Loucy (cell line): ENCODE data around the gene STAC.

Source experiments
- H2AFZ ChIP-seq: fragments of 200-600 bp; sonication (generic); 2 replicates; pipeline ENCODE4 v1.6.0; 2016; ENCODE audit warnings: antibody characterized with exemption, mild to moderate bottlenecking, low read length, moderate library complexity
- H3F3A ChIP-seq: fragments of 200-600 bp; 2 replicates; pipeline ENCODE4 v1.6.0; 2016; ENCODE audit warnings: antibody characterized with exemption, low read depth, mild to moderate bottlenecking
- H3K27me3 ChIP-seq: fragments of 200-600 bp; sonication (generic); 2 replicates; pipeline ENCODE4 v1.6.1; 2014; ENCODE audit warnings: low read length, mild to moderate bottlenecking; ENCODE audit not compliant: insufficient read depth, poor library complexity, severe bottlenecking
- H3K36me3 ChIP-seq: fragments of 200-600 bp; sonication (generic); 2 replicates; pipeline ENCODE4 v1.6.1; 2016; ENCODE audit warnings: low read length; ENCODE audit not compliant: insufficient read depth
- H3K4me1 ChIP-seq: fragments of 200-600 bp; sonication (generic); 2 replicates; pipeline ENCODE4 v1.5.1; 2014; ENCODE audit warnings: low read length, mild to moderate bottlenecking; ENCODE audit not compliant: insufficient read depth, poor library complexity, severe bottlenecking
- H3K4me2 ChIP-seq: fragments of 200-600 bp; sonication (generic); 2 replicates; pipeline ENCODE4 v1.6.0; 2014; ENCODE audit warnings: antibody characterized with exemption, low read length, low read depth, mild to moderate bottlenecking; ENCODE audit not compliant: poor library complexity, severe bottlenecking
- H3K4me3 ChIP-seq: fragments of 200-600 bp; sonication (generic); 2 replicates; pipeline ENCODE4 v1.5.1; 2014; ENCODE audit warnings: low read length, mild to moderate bottlenecking, mixed read lengths; ENCODE audit not compliant: poor library complexity, severe bottlenecking
- H3K79me2 ChIP-seq: fragments of 200-600 bp; sonication (generic); 2 replicates; pipeline ENCODE4 v1.6.1; 2014; ENCODE audit warnings: low read length; ENCODE audit not compliant: insufficient read depth
- H3K9ac ChIP-seq: fragments of 200-600 bp; sonication (generic); 2 replicates; pipeline ENCODE4 v1.6.0; 2014; ENCODE audit warnings: mild to moderate bottlenecking, low read depth, low read length, moderate library complexity; ENCODE audit not compliant: poor library complexity, severe bottlenecking
- H3K9me2 ChIP-seq: fragments of 200-600 bp; sonication (generic); replicated peaks from 2 replicates; pipeline ENCODE4 v1.6.1; 2016; ENCODE audit warnings: low read depth, low read length, mixed read lengths
- H3K9me3 ChIP-seq: fragments of 200-600 bp; sonication (generic); 2 replicates; pipeline ENCODE4 v1.6.1; 2014; ENCODE audit warnings: mild to moderate bottlenecking, antibody characterized with exemption, low read length, low read depth; ENCODE audit not compliant: insufficient read depth
- H4K20me1 ChIP-seq: fragments of 200-600 bp; sonication (generic); 2 replicates; pipeline ENCODE4 v1.6.0; 2014; ENCODE audit warnings: antibody characterized with exemption, low read length, mild to moderate bottlenecking; ENCODE audit not compliant: insufficient read depth, poor library complexity, severe bottlenecking
- EZH2phosphoT487 ChIP-seq: fragments of 200-600 bp; IDR thresholded peaks from 2 replicates; pipeline ENCODE4 v1.6.1; 2018; ENCODE audit warnings: antibody characterized with exemption, mild to moderate bottlenecking, moderate library complexity, borderline replicate concordance
- TF ChIP-seq, protein P1 (sequence below): fragments of 200-600 bp; sonication (generic); conservative IDR thresholded peaks from 2 replicates; pipeline ENCODE4 v1.5.1; 2014; ENCODE audit warnings: mild to moderate bottlenecking, antibody characterized with exemption, low read length

Gene STAC

DNA sequence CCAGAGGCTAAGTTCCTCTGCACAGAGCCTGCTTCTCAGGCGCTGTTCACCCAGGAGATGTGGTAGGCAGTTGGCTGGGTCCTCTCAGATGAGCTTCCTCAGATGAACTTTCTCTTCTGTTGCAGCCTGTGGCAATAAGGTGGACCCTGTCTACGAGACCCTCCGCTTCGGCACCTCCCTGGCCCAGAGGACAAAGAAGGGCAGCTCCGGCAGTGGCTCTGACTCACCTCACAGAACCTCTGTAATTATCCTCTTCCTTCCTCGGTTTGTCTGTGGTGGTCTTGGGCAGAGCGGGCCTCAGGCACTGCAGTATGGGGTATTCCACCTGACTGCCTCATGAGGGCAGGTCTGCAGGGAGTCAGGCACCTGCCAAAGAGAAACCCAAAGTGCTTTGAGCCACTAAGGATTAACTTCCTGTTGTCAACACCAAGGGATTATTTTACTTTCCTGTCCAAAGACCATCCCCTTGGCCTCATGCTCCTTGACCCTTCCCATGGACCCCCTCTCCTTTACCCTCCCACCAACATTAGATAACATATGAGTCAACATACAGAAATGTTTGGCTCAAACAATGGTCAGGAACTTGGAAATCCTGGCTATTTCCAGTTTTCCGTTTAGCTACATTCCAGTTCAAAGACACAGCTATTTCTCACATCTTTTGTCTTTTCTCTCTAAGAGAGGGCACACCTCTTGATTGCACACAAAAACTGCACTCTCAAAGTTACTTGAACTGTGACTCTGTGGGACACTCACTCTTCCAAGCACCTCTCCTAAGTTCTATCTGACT, 105.9 kb downstream of the STAC start:
- Histone ChIP-seq H4K20me1 (no peaks in the 10 kb centered on the region), H3K9me3 (no peaks in the 10 kb centered on the region), H3K79me2 (no peaks in the 10 kb centered on the region), H3K9ac (no peak overlapping the region), H3F3A (no peaks in the 10 kb centered on the region), H3K27me3 (no peaks in the 10 kb centered on the region), H3K36me3 (peaks cover 32% of the 10 kb centered on the region; the same call in 1 of the 2 replicates), H3K4me1 (no peaks in the 10 kb centered on the region), H2AFZ (no peak overlapping the region), H3K9me2 (no peaks in the 10 kb centered on the region), H3K4me3 (no peak overlapping the region), H3K4me2 (no peak overlapping the region)
- TF ChIP-seq, protein P1, sequence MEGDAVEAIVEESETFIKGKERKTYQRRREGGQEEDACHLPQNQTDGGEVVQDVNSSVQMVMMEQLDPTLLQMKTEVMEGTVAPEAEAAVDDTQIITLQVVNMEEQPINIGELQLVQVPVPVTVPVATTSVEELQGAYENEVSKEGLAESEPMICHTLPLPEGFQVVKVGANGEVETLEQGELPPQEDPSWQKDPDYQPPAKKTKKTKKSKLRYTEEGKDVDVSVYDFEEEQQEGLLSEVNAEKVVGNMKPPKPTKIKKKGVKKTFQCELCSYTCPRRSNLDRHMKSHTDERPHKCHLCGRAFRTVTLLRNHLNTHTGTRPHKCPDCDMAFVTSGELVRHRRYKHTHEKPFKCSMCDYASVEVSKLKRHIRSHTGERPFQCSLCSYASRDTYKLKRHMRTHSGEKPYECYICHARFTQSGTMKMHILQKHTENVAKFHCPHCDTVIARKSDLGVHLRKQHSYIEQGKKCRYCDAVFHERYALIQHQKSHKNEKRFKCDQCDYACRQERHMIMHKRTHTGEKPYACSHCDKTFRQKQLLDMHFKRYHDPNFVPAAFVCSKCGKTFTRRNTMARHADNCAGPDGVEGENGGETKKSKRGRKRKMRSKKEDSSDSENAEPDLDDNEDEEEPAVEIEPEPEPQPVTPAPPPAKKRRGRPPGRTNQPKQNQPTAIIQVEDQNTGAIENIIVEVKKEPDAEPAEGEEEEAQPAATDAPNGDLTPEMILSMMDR, result no peak
- no peak for TF ChIP-seq EZH2phosphoT487

- Histone ChIP-seq H3K4me3 (no peak overlapping the region), H3K79me2 (no peaks in the 10 kb centered on the region), H3K27me3 (no peaks in the 10 kb centered on the region), H3K4me1 (no peaks in the 10 kb centered on the region), H3K9me2 (no peaks in the 10 kb centered on the region), H2AFZ (no peak overlapping the region), H3K36me3 (peaks cover 33% of the 10 kb centered on the region; the same call in 1 of the 2 replicates), H3K9me3 (no peaks in the 10 kb centered on the region), H3F3A (no peaks in the 10 kb centered on the region), H4K20me1 (no peaks in the 10 kb centered on the region), H3K9ac (no peak overlapping the region), H3K4me2 (no peak overlapping the region)
- TF ChIP-seq, protein P1, result no peak
- no peak for TF ChIP-seq EZH2phosphoT487
These were observed 107.3 kb downstream of the STAC start for GRCh38 chr3:36487616-36488015.

- H3F3A ChIP-seq, result no peaks in the 10 kb centered on the region
- no peaks in the 10 kb centered on the region for H3K9me3 ChIP-seq
- no peak overlapping the region for H3K4me2 ChIP-seq
- H4K20me1 ChIP-seq, result no peaks in the 10 kb centered on the region
- no peaks in the 10 kb centered on the region for H3K79me2 ChIP-seq
- H2AFZ ChIP-seq, result no peak overlapping the region
- H3K4me3 ChIP-seq, result no peak overlapping the region
- no peak overlapping the region for H3K9ac ChIP-seq
- no peaks in the 10 kb centered on the region for H3K4me1 ChIP-seq
- no peaks in the 10 kb centered on the region for H3K27me3 ChIP-seq
- peaks cover 33% of the 10 kb centered on the region; the same call in 1 of the 2 replicates for H3K36me3 ChIP-seq
- no peaks in the 10 kb centered on the region for H3K9me2 ChIP-seq
- no peak for TF ChIP-seq EZH2phosphoT487
- TF ChIP-seq, protein P1, result no peak
These were observed 107.9 kb downstream of the STAC start for GRCh38 chr3:36488077-36488789.
